HG02938 (cell line): ENCODE data around the gene SLC38A2.

Experiments used
- ATAC-seq: cut with Tn5 transposase; IDR thresholded peaks from one replicate; pipeline ENCODE4 v1.9.1; 2021; ENCODE audit warnings: mild to moderate bottlenecking, moderate library complexity; ENCODE audit not compliant: unreplicated experiment

The SLC38A2 gene

DNA sequence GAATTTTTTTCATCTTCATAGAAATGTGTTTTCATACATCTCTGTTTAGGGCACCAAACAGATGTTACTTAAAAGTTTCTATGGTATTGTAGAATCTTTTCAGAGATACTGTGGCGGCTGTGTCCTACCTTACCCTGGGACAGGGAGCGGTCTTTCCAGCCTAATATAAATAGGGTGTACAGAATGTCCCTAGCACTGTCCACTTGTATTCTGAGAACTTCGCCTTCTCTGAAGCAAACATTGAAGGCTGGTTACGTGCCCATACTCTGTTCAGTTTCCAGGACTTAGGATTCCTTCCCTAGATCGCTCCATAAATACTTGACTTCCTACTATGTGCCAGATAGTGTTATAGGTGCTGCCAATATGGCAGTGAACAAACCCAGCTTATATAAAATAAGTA is 24.3 kb upstream of the SLC38A2 start:
- ATAC-seq, result no peak

DNA sequence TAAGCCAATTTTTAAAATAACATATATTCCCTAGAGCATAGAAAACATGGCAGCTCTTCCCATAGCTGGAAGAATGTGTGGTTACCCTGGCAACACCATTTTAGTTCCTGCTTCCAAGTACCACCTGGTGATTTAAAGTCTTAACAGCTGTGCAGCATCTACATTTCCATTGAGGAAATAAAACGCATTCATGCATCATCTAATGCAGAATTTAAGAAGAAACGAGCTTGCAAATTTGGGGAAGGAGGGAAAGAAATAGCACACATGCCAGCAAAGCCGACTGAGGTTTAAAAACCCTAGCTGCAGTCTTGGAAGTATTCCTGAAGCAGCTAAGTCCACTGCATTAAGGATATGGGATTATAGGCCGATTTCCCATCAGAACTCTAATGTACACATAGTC is 22.8 kb upstream of the SLC38A2 start:
- ATAC-seq, result no peak

GRCh38 chr12:46391630-46392029 is 19.1 kb upstream of the SLC38A2 start:
- no peak for ATAC-seq

GRCh38 chr12:46390881-46391280 is 18.3 kb upstream of the SLC38A2 start:
- no peak for ATAC-seq

GRCh38 chr12:46390304-46390703 is 17.7 kb upstream of the SLC38A2 start:
- no peak for ATAC-seq

DNA sequence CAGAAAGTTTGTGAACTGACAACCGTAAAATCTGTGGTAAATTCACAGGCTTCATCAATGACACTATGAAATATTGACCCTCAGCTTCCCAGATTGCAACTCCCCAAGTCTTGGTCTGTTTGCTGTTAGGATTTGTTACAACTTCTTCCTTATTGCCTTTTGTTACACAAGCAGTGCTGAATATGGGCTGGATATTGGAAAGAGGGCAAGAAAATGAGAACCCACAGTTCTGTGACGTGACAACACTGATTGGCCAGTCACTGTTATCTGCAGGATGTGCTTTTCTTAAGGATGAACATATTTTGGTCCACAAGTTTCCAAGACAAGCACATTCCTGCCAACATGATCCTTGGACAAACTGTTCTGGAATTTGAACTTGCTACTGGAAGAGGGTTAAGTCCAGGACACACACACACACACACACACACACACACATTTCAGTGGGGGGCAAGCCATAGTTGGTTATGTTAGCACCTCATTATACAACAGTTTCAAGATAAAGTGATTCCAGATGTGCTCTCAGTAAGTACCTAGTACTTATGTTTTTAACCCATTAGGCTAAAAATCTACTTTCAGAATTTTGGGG is 16.6 kb upstream of the SLC38A2 start:
- ATAC-seq, result no peak

DNA sequence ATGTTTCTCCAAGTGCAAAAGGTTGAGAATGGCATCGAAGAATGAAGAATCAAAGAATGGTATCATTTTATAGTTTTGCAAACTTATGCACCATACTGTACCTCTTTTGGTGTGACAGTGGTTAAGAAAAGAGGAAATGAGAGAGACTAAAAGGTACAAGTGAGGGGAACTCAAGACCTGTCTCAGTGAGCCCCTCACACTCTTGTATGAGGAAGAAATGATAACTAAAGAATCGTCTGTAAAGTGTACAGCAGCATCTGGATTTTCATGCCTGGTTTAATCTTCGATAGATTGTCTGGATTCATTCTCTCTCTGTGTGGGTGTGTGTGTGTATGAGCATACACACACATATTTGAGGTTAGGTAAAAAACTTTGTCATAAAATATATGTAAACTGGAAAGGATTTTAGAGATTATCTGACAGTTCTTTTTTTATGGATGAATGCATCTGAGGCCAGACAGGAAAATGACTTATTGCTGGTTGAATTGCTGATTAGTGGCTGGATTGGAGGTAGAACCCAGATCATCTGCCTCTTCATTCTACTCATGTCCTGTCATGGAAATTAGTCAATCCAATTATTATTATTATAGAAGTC is 16.0 kb upstream of the SLC38A2 start:
- ATAC-seq, result peak; percentile 72

DNA sequence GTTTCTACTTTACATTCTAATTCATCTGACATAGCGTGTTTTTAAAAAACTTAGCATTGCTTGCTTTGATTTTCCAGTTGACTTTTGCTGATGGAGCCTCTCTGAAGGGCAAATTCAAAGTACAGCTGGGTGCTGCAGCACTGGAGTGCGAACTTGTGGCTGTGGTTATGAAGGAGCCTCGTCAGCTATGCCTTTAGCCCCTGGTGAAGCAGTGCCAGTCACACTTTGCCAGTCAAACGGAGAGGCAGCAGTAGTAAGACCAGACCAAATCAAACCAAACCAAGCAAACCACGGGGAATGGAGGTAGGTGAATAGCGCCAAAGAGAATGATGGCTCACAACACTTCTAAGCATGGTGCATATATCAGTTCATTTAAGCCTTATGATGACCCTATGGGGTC is 15.1 kb upstream of the SLC38A2 start:
- ATAC-seq, result no peak

DNA sequence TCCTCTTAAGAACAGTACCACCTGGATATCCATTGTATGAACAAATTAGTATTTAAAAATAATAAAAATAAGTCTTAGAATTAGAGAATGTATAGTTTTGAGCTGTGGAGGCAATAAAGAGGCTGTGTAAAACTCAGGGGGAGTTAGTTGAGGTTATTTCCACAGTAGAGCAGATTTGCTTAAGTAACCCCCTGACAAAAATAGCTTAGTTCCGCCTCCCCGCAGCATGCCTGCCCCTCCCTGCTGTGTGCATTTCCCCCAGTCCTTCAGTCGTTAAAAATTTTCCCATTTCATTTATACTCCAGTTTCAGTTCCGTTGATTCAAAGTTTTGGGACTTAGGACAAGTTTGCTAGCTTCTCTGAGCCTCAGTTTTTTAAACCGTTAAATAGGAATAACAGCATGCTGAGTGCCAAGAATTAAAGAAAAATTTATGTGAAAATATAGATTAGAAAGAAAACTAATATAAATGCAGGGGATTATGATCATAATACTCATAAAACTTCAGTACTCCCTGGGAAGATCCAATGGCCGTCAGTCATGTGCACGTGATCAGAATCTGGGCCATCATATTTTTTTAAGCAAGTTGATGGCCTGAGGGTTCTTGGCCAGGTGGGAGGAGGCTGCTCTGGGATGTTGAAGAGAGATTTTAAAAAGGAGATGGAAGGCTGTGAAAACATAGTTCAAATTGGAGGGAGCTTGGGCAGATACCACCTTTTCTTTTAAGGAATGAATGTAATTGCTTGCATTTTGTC is 14.5 kb upstream of the SLC38A2 start:
- no peak for ATAC-seq

GRCh38 chr12:46386360-46386867 is 13.8 kb upstream of the SLC38A2 start:
- no peak for ATAC-seq

DNA sequence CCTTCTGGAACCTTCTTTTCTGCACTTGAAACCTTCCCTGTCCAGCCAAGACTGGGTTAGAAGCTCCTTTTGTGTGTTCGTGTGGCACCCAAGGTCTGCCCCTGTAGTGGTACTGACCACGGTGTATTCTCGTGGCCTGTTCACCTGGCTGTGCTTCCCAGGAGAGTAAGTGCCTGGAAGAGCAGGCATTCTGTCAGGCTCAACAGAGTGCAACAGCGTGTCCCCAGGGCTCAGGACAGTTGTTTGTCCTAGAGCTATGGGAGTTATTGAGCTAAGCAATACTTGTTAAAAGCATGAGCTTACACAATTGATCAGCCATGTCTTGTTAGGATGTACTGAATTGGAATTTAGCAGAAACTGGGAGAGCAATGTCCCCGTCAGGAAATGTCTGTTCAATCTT is 12.9 kb upstream of the SLC38A2 start:
- ATAC-seq, result no peak

DNA sequence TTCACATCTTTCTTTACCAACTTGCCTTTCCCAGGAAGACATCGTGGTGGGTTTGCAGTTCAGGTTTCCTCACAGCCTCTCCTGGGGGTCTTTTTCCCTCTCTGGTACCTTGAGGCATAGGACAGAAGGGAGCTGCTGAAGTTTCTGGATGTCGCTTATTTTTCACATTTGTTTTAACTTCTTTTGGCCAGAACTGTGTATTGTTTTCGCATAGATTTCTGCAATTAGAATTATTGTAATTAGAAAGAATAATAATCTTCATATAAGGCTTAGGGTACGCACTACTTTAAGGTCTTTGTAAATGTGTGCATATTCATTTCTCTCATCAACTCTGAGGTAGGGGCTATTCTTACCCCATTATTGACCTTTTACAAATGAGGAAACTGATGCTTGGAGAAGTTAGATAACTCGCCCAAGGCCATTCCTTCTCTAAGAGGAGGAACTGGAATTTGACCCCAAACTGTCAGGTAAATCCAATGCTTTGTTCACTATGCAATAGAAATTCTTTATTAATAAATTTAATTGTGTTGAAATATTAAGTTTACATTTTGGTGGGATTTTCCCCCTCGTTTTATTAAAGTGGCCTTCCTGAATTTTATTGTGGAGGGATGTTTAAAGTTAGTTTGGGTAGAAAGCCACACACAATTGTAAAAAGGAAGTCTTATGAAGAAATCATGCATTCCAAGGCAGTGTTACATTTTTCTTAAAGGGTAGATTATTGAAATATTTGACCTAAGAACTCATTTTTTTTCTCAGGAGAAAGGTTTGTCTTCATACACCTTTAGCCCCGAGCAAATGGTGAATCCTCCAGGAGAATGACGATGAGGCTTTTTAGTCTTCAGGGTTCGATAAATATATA is 12.1 kb upstream of the SLC38A2 start:
- ATAC-seq, result no peak

GRCh38 chr12:46383654-46384450 is 11.3 kb upstream of the SLC38A2 start:
- peak; percentile 38 for ATAC-seq

- peak; percentile 70 for ATAC-seq
Observed at GRCh38 chr12:46382964-46383653, 10.5 kb upstream of the SLC38A2 start.

GRCh38 chr12:46382408-46382963 is 9.9 kb upstream of the SLC38A2 start:
- ATAC-seq, result no peak

DNA sequence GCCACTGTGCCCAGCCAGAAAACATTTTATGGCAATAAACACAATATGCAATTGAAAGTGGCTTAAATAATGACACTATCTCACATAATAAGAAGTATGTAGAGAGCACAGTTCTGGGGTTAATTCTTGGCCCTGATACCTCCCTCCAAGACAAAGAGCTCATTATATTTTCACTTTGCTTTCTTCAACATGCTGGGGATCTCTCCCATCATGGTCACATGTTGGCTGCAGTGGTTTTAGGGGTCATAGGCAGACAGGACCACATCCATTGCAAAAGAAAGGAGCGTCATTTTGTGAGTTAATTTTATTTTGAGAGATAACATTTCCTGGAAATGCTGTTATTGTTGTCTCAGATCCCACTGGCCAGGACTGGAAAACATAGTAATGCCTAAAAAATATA is 8.3 kb upstream of the SLC38A2 start:
- no peak for ATAC-seq

DNA sequence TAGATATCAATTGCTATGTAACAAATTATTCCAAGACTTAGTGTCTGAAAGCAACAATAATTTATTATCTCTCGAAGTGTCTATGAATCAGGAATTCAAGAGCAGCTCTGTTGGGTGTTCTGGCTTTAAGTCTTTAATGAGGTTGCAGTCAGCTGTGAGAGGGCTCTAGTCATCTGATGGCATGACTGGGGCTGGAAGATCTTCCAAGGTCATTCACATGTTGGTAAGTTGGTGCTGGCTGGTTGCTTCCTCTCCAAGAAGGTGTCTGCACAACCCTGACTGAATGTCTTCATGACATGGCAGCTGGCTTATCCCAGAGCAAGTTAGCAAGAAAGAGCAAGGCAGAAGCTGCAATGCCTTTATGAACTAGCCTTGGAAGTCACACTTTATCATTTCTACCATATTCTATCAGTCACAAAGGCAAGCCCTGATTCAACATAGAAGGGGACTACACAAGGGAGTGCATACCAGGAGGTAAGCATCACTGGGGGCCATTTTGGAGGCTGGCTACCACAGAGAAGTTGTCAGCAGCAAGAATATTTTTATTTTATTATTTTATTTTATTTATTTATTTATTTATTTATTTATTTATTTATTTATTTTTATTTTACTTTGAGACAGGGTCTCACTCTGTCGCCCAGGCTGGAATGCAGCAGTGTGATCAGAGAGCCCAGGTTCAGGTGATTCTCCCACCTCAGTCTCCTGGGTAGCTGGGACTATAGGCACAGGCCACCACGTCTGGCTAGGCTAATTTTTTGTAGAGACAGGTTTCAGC is 7.6 kb upstream of the SLC38A2 start:
- ATAC-seq, result no peak

GRCh38 chr12:46379352-46379751 is 6.8 kb upstream of the SLC38A2 start:
- no peak for ATAC-seq

- no peak for ATAC-seq
Observed at GRCh38 chr12:46378530-46378929, 6.0 kb upstream of the SLC38A2 start.
